ENCODE results near the gene ZFP36L1. TPM values are rescaled to one million over a fixed set of nuclear protein-coding genes. Genes with fewer than 3 reads are reported as not detected.

The ZFP36L1 gene
- total and polyA plus RNA-seq, 2 donors (not counting 3 experiments of a cell fraction or from before 2014, with no cell fraction given), result 46.0 to 89.6 TPM

DNA sequence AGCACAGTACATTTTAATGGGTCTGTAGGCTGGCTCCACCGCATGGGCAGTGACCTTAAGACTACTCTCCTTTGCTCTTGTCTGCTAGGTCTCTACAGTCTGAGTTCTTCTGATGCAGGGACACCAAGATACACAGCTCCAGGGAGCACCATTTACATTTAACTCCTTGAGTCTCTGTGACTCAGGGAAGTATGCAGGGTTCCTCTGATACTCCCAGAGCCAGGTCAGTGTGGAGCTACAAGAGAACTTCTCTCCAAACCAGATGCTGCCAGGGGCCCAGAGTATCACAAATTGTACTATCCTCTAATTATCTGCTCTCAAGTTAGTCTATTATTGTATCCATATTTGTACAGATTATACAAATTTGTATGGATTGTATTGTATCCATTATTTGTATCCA lies 15.2 kb downstream of the ZFP36L1 start:
- Histone ChIP-seq H3K4me1 (ENCODE audit: control insufficient read depth, extremely low read depth, insufficient read depth, low read length) (peaks cover 32% of the 10 kb centered on the region), H3K9me3 (replicated peaks; ENCODE audit: control insufficient read depth, insufficient read depth, low read length) (no peaks in the 10 kb centered on the region), H3K27me3 (ENCODE audit: control insufficient read depth in 2 of 2, insufficient read depth in 2 of 2, low read length in 2 of 2) (no peaks in the 10 kb centered on the region), H3K27ac (ENCODE audit: insufficient read depth, low read depth, low read length) (no peak overlapping the region), H3K9ac (replicated peaks; ENCODE audit: extremely low read depth, insufficient read depth, low read length) (no peak overlapping the region), H3K4me2 (ENCODE audit: insufficient read depth, low read length) (no peak overlapping the region), H3K9me1 (replicated peaks; ENCODE audit: control insufficient read depth, extremely low read depth, insufficient read depth, low read length) (no peaks in the 10 kb centered on the region), H3K79me2 (ENCODE audit: control insufficient read depth, insufficient read depth, low read length) (no peaks in the 10 kb centered on the region), H3K36me3 (ENCODE audit: control insufficient read depth in 2 of 2, extremely low read depth in 1 of 2, insufficient read depth in 2 of 2, low read length in 2 of 2) (no peaks in the 10 kb centered on the region), H3K4me3 (replicated peaks in 1 of 3; ENCODE audit: insufficient read depth in 1 of 3, low read depth in 1 of 3, low read length in 3 of 3) (no peak overlapping the region), H2AFZ (ENCODE audit: low read depth, low read length) (no peak overlapping the region), H4K20me1 (replicated peaks; ENCODE audit: control insufficient read depth, extremely low read depth, insufficient read depth, low read length) (no peaks in the 10 kb centered on the region)
- ChIA-PET POLR2A (no interaction called here), CTCF (no interaction called here)
- no TSS peak for BruUV-seq (replicated peaks)
- TF ChIP-seq, protein P1, sequence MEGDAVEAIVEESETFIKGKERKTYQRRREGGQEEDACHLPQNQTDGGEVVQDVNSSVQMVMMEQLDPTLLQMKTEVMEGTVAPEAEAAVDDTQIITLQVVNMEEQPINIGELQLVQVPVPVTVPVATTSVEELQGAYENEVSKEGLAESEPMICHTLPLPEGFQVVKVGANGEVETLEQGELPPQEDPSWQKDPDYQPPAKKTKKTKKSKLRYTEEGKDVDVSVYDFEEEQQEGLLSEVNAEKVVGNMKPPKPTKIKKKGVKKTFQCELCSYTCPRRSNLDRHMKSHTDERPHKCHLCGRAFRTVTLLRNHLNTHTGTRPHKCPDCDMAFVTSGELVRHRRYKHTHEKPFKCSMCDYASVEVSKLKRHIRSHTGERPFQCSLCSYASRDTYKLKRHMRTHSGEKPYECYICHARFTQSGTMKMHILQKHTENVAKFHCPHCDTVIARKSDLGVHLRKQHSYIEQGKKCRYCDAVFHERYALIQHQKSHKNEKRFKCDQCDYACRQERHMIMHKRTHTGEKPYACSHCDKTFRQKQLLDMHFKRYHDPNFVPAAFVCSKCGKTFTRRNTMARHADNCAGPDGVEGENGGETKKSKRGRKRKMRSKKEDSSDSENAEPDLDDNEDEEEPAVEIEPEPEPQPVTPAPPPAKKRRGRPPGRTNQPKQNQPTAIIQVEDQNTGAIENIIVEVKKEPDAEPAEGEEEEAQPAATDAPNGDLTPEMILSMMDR (IDR thresholded peaks at IDR 0.05; ENCODE audit: extremely low read depth in 1 of 2, insufficient read depth in 1 of 2, low read depth in 1 of 2, low read length in 2 of 2), result no peak
- TF ChIP-seq, protein P2, sequence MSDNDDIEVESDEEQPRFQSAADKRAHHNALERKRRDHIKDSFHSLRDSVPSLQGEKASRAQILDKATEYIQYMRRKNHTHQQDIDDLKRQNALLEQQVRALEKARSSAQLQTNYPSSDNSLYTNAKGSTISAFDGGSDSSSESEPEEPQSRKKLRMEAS (IDR thresholded peaks at IDR 0.05; ENCODE audit: insufficient read depth, insufficient read length), result no peak
- TF ChIP-seq JUN (IDR thresholded peaks at IDR 0.05; ENCODE audit: borderline replicate concordance, insufficient read depth, insufficient read length, low read depth) (no peak), FOS (IDR thresholded peaks at IDR 0.05; ENCODE audit: borderline replicate concordance, insufficient read depth, low read length) (no peak), EZH2 (IDR thresholded peaks at IDR 0.05; ENCODE audit: borderline replicate concordance, low read depth, low read length, severe bottlenecking) (no peak), POLR2AphosphoS5 (IDR thresholded peaks at IDR 0.05; ENCODE audit: insufficient read depth, low read depth, low read length) (no peak), GATA2 (IDR thresholded peaks at IDR 0.05; ENCODE audit: insufficient read depth, insufficient read length, low read depth, low read length) (no peak), POLR2A (IDR thresholded peaks at IDR 0.05; ENCODE audit: low read depth, low read length) (no peak), MYC (IDR thresholded peaks at IDR 0.05; ENCODE audit: low read depth, low read length) (no peak)
- DNase-seq (ENCODE audit: low read depth, low spot score), result no peak
- dilution Hi-C loops (cut with MboI; ENCODE audit: extremely low pct_ligation_motif_present, low sequenced_read_pairs) (no loop called here), intact Hi-C loops (cut with micrococcal nuclease) (no loop called here)
- no peak for FAIRE-seq

All from endothelial cell of umbilical vein (primary cell).